NCI-H1048 (cell line): Measurements from ENCODE around the gene GRIPAP1.
"Not testable (repeated sequence)": the region's sequence is repeated elsewhere in the genome, so short reads cannot be mapped to it uniquely, and the experiment has no call there.

Source experiments
- DNase-seq: peaks from one replicate; lab custom pipeline; 2025; lab: John Stamatoyannopoulos, UW

The GRIPAP1 gene

DNA sequence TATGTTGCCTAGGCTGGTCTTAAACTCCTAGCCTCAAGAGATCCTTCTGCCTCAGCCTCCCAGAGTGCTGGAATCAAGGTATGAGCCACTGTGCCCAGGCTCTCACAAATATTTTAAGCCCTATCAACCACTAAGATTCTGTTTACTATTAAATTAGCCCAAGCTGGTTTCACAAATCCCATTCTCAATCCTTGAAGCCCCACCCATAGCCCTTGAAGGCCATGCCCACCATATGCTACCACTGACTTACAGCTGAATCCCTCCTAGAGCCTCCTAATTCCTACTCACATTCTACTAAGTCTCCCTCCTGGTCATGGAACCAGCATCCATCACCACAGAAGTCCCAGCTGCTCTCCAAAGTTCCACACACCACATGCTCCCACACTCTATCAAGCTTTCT, 9.7 kb downstream of the GRIPAP1 start:
- DNase-seq, result no peak

DNA sequence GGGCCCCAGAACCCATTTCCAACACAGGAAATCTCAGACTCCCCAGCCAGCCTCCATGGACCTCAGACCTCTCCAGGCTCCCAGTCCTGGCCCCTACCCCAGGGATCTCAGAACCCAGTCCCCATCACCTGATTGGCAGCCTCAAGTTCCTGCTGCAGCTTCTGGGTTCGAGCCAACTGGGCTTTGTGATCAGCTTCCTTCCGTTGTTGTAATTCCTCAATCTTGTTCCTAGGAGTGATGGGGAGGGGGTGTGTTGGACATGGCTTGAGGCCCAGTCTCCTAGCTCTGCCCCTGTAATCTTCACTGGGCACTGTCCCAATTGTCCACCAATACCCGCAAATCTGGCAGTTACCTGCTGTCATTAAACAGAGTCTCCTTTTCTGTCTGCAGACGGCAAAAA, 12.6 kb downstream of the GRIPAP1 start:
- no peak for DNase-seq

DNA sequence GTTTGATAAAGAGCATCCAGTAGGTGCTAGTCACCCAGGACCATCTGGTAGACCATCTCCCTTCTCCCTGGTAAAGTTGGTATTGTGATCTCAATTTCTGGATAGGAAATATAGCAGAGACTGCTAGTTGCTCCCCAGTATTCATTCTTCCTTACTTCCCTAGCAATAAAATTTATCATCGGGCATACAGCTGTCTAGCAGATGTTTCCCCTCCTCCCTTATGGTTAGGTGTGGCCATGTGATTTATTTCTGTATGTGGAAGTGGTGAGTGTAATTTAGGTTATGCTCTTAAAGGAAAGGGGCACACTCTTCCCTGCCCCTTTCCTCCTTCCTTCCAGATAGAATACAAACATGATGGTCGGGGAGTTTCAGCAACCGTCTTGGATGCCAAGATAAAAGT, 18.2 kb downstream of the GRIPAP1 start:
- DNase-seq, result no peak

DNA sequence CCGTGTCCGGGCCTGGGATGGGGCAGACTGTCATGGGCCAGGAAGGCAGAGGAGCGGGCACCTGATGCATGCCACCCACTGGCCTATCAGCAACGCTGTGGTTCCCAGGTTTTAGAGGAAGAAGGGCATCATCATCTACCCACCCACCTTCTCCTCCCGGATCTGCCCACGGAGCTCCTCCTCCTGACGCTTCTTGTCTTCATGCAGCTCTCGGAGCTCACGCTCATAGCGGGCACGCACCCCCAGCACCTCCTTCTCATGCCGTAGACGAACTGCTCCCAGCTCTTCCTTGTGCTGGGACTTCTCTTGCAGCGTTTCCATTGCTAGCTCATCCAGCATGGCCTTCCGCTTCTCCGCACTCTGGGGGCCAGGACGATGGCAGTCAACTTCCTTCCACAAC, 19.0 kb downstream of the GRIPAP1 start:
- DNase-seq, result no peak

DNA sequence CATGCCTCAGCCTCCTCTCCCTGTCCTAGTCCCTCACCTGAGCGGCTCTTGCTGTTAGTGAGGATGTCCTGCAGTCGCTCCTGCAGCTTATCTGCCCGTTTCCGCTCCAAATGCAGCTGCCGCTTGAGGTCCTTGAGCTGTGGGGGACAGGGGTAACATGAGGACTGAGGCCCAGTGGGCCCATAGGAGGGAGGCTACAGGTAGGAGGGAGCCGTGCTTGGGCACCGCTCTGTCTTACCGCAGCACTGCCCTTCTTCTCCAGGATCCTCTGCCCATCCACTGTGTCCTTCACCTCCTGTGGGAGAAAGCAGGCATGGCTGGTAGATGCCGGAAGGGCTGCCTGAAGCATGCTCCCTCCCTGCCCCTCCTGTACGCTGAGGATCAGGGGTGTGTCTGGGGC, 20.9 kb downstream of the GRIPAP1 start:
- DNase-seq, result no peak

DNA sequence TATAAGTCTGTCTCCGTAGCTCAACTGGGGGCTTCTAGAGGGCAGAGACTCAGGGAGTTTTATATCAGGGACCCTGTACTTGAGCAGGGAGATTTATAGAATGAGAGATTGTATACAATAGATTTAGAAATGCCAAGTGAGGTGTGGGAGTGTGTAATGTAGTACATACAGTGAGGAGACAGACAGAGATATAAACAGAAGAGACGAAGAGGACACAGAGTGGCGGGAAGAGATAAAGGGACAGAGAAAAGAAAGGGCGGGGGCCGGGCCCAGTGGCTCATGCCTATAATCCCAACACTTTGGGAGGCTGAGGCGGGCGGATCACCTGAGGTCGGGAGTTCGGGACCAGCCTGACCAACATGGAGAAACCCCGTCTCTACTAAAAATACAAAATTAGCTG, 21.7 kb downstream of the GRIPAP1 start:
- DNase-seq, result not testable (repeated sequence)

DNA sequence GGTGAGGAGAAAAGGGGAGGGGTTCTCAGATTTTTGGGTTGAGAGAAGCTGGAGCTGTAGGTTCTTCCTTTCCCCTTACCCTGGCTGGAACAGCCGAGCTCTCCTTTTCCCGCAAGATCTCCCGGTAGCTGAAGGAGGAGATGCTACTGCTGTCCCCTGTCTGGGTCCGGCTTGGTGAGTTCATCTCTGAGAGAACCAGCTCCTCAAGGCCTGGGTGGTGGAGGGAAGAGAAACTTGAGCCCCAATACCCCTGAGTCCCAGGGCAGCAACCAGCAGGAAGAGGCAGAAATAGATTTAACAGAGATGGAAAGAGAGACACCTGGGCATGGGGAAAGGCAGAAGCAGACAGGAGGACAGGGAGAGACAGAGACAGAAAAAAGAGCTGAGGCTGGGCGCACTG, 23.8 kb downstream of the GRIPAP1 start:
- DNase-seq, result no peak

DNA sequence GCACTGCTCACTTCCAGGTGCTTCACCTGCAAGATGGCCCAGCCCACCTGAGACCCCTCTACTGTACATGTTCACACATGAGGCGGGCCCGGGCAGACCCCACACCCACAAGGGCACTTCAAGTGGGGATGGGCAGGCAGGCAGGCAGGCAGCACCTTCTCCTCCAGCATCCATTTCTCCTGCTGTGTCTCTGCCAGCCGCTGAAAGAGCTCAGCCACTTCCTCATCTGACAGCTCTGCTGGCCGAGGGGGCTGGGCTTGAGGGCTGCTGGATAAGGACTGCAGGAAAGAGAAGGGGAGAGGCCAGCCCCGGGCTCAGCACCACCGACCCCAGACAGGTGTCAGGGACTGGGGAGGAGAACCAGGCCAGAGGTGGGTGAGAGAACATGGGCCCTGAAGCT, 26.0 kb downstream of the GRIPAP1 start:
- no peak for DNase-seq

DNA sequence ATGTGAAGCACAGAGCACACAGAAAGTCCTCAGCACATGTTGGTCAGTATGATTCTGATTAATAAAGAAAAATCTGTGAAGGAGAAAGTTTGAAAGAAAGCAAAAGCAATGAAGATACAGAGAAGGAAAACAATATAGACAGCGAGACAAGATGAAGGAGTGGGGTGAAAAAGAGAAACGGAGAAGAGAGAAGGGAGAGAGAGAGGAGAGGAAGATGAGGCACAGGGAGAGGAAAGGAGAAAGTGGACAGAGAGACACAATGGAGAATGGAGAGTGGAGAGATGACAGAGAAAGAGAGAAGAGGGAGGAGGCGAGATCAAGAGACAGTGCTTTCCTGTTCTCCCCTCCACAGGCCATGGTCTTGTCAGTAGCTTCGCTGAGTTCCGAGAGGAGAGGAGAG, 26.5 kb downstream of the GRIPAP1 start:
- DNase-seq, result no peak

DNA sequence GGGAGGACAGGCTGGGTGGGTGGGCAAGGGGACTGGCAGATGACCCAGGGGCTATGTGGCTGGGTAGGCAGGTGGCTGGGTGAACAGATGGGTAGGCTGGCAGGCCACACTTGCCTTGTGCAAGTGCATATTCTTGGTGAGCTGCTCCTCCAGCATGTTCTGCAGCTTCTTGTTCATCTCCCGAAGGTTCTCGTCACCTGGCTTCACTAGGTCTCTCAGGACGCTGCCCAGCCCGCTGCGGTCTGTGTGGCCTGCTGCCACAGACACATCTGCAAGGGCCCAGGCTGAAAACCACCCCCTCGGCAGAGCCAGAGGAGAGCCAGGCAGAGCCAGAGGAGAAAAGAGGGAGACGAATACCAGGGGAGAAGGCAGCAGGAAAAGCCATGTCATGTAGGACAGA, 27.0 kb downstream of the GRIPAP1 start:
- DNase-seq, result no peak

DNA sequence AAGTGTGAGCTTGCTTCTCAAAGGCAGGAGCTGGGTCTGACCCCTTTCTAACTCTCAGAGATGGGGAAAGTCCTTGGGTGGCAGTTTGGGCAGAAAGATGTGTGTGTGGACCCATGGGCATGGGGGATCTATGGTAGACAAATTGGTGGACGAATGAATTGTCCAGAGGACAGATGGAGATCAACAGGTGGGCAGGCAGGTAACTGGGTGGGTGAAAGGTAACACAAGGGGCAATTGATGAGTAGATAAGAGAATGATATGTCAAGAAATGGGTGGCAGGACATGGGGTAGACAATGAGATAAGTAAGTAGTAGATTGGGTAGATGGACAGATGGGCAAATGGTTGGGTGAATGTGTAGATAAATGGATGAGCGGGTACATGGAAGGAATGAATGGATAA, 27.5 kb downstream of the GRIPAP1 start:
- DNase-seq, result no peak

DNA sequence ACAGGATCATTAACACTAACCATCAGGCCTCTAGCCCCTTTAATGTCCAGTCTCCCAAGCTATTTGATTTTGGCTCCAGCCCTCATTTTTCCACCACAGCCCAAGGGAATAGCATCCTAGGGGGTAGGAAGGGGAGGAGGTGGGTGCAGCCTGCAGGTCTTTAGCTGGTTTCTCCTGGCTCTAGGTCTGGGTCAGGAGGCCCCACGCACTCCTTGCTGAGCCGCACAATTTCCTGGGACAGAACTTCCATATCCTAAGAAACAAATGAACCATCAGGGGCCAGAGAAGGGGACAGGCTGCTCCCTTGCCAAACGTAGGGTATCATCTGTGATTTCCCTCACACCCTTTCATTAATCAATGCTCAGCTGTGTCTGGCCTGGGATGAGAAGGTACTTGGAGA, 28.0 kb downstream of the GRIPAP1 start:
- no peak for DNase-seq

DNA sequence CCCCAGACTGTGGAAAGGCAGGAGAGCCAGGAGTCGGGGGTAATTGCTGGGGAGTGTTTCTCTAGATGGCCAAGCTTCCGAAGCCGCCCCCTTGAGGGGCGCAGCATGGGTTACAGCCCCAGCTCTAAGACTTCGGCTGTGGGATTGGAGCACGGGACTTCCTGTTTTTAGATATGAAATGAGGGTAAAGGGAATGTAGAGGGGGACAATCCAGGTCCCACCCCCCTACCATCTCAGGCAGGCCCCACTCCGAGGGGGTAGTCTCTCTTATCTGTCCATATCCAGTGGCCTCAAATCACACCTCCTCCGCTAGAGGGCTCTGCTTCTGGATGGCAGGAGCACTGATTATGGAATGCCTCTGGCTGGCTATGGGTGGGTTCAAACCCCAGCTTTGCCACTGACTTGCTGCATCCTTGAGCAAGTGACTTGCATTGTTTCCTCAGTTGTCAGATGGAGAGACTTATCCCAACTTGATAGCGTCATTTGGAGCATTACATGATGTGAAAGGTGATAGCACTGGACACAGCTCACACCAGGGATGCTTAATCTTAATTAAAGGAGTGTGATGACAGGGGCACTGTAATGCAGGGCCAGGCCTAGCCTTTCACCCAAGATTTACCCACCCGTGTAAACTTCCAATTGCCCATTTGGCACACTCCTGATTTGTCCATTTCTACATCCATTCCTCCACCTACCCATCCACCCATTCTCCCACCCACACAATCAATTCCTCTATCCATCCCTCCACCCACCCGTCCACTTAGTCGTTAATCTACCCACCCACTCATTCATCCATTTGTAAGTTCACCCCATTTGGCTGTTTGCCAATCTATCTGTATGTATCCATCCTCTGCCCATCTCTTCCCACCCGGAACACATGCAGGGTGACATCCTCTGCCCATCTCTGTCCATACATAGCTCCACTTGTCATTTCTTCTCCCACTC, 29.6 kb downstream of the GRIPAP1 start:
- no peak for DNase-seq

DNA sequence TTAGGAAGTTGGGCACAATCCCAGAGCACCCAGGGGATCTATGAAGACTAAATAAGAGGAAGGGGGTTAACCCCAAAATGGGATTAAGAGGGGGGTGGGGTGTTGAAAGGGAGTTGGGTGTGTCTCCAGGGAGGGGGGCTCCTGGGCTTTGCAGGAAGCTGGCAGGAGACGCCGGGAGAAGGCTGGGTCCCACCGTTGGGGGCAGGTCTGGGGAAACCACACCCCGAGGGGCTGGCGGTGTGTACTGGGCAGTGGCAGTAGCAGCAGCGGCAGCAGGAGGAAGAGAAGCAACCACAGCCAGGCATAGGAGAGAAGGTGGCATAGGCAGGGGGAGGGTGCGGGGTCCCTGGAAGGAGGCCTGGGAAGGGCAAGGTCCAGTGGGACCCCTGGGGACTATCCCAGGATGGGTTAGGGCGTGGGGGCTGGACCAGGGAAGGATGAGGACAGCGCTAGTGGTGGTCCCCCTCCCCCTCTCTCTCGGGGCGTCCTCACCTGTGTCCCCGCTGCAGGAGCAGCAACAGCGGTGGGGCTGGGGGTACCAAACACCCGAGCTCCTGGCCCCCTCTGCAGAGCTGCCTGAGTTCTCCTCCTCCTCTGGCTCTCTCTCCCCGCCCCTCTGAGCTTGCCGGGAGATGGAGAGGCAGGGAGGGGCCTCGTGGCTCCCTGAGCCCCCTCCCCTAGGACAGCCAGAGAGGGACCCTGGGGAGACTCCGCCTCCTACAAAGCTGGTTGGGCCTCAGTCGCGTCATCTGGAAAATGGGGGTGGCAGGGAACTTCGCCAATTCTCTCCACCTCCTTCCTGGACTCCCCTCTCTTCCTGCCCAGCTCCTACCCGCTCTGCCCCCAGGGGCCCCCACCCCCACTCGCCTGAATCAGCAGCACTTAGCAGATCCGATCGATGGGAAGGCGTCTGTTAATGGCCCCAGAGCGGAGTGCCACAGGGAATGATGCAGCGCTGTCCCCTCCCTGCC, 30.5 kb downstream of the GRIPAP1 start, which contains the start of gene KCND1:
Gene KCND1, minus strand, starts transcription at position 596 of the 971 bp plus-strand sequence. CDS start 1,573 bp downstream, outside the sequence.
- no peak for DNase-seq

DNA sequence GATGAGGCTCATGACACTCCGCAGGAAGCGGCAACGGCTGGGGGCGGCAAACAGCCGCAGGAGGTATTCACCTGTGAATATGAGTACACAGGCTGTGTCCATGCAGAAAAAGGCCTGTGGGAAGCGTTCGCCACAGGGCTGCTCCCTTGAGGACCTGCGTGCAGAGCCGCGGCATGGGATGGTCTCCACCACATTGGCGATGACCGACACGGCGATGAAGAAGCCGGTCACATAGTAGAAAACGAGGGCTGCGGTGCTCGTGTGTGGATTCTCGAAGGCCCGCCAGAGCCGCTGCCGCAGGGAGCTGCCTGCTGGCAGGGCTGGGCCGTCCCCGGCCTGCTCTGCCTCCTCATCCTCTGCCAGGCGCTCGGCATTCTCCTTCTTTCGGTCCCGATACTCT, 32.6 kb downstream of the GRIPAP1 start:
- no peak for DNase-seq

DNA sequence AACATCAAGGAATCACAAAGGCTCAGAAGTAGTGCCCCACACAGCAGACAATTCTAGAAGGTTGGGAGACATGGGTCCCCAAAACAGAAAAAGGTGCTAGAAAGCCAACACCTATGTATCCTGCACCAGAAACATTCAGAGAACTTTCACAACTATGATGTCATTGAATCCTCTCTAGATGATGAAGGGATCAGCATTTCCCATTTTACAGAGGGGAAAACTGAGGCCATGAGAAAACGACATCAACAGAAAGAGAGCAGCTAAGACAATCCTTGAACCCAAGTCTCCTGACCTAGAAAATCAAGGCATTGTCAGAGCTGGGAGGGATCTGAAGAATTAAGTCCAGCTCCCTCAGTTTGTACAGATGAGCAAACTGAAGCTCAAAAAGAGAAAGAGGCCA, 33.7 kb downstream of the GRIPAP1 start:
- no peak for DNase-seq

DNA sequence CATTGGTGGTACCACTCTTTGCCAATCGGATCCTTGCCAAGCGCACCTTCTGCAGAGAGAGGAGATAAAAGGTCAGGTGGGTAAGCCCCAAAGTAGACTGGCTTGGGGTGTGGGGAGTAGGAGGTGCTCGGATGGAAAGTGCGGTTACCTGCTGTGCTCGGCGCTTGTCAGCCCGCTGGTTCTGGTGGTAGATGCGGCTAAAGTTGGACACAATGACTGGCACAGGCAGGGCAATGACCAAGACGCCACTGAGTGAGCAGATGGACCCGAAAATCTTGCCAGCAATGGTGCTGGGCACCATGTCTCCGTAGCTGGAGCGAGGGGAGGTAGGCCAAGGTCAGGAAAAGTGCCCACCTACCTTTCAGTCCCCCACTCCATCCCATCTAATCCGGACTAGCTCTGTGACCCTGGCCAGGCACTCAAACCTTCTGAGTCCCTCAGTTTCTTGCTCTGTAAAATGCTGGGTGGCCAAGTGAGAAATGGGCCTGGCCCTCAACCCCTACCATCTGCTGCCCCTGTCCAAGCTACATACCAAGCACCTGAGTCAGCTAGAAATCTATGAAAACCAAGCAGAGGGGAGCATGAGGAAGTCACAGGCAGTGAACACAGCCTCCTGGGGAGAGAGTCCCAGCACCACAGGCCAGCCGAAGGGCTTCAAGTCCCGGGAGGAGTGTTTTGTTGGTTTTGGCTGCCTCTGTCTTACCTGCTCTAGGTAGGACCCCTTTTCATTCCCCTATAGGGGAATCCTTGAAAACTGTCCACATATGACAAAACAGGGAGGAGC, 35.1 kb downstream of the GRIPAP1 start:
- DNase-seq, result no peak

DNA sequence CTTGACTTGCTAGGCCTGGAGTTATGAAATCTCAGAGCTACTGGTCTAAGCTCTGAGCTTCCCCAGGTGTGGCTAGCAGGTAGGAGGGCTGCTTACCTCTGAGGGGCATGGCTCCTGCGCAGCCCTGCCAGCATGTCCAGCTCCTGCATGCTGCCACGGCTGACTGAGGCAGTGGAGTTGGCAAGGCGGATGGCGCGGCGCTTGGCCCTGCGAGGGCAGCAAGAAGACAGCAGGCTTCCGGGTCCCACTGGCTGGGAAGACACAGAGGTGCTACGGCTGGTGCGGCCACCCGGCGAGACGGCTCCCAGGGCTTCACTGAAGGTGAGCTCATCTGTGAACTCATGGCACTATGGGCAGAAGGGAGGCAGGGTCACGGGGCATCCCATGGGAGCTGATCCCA, 36.1 kb downstream of the GRIPAP1 start:
- DNase-seq, result no peak

DNA sequence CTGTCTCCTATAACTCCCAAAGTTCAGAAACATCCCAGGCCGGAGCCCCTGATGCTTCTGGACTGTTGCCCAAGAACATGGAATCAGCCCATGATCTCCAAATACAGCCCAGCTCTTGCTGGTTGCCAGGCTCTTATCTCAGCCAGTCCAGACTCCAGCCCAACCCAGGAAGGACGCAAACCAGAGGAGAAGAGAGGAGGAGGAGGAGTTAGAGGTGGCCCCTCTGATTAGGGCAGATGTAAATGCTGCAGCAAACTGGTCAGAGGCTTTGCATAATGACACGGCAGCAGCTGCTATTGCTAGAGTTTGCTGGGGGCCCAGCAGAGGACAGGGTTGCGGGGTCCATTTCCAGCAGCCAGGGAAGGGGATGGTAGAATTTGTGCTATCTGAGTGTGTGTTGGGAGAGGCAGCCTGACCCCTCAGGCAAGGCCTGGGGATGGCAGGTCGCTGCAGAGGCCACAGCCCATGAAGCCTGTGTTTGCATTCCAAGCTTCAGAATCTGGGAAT, 40.4 kb downstream of the GRIPAP1 start:
- no peak for DNase-seq

DNA sequence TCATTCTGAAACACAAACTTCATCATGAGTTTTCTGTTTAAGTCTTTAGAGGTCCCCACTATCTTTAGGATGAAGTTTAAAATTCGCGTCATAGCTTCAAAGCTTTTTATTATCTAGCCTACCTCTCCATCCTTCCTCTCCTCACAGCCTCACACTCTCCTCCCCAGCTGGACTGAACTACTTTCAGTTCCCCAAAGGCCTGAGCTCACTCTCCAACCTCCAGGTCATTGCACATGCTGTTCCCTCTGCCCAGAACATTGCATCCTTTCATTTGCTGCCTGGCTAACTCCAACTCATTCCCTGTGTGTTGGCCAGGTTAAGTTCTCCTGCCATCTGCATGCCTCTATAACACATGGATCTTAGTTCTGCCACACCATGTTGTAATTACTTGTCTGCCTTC, 41.8 kb downstream of the GRIPAP1 start:
- no peak for DNase-seq

DNA sequence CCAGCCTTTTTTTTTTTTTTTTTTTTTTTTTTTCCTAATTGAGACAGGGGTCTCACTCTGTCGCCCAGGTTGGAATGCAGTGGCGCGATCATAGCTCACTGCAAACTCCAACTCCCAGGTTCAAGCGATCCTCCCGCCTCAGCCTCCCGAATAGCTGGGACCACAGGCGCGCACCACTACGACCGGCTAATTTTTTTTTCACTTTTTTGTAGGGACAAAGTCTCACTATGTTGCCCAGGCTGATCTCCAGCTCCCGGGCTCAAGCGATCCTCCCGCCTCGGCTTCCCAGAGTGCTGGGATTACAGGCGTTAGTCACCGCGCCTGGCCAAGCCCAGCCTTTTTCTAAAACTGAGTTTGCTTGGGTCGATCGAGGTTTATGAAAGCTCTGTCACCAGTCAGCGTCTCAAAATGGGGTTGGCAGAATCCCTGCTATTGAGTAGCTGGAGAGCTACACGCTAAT, 43.4 kb downstream of the GRIPAP1 start:
- DNase-seq, result no peak
